Measurements from ENCODE around the gene SERPINF2.
A peak's percentile ranks its signal among the peaks of the same experiment; 100 is the strongest.
"Not testable (repeated sequence)": the region's sequence is repeated elsewhere in the genome, so short reads cannot be mapped to it uniquely, and the experiment has no call there.

Gene SERPINF2

GRCh38 chr17:1742371-1743087 lies at the start of gene SERPINF2:
TSS of gene SERPINF2 (plus strand) at chr17:1742871. CDS start at chr17:1744996, 2,125 bp downstream.
- no peak for DNase-seq (ENCODE audit: low read depth)

- no peak for DNase-seq (ENCODE audit: low read depth)
Observed at GRCh38 chr17:1693339-1693738, 49.3 kb upstream of the SERPINF2 start.

- no peak for DNase-seq (ENCODE audit: low read depth)
Observed at GRCh38 chr17:1695365-1695764, 47.3 kb upstream of the SERPINF2 start.

- DNase-seq (ENCODE audit: low read depth): no peak
Observed at GRCh38 chr17:1697681-1698080, 45.0 kb upstream of the SERPINF2 start.

- not testable (repeated sequence) for DNase-seq (ENCODE audit: low read depth)
Observed at GRCh38 chr17:1699891-1700290, 42.8 kb upstream of the SERPINF2 start.

- no peak for DNase-seq (ENCODE audit: low read depth)
Observed at GRCh38 chr17:1703063-1703462, 39.6 kb upstream of the SERPINF2 start.

GRCh38 chr17:1705004-1705403 lies 37.7 kb upstream of the SERPINF2 start:
- no peak for DNase-seq (ENCODE audit: low read depth)

GRCh38 chr17:1707107-1707506 lies 35.6 kb upstream of the SERPINF2 start:
- DNase-seq (ENCODE audit: low read depth): no peak

GRCh38 chr17:1708791-1709346 lies 33.8 kb upstream of the SERPINF2 start:
- DNase-seq (ENCODE audit: low read depth): not testable (repeated sequence)

GRCh38 chr17:1709403-1709951 lies 33.2 kb upstream of the SERPINF2 start:
- DNase-seq (ENCODE audit: low read depth): no peak

GRCh38 chr17:1709971-1710806 lies 32.5 kb upstream of the SERPINF2 start, which contains the start of gene TLCD2:
TSS of gene TLCD2 (minus strand) at chr17:1710377. CDS start at chr17:1710242, 135 bp downstream.
- peak; percentile 52 for DNase-seq (ENCODE audit: low read depth)

- no peak for DNase-seq (ENCODE audit: low read depth)
Observed at GRCh38 chr17:1710807-1711553, 31.7 kb upstream of the SERPINF2 start.

- DNase-seq (ENCODE audit: low read depth): no peak
Observed at GRCh38 chr17:1711804-1712203, 30.9 kb upstream of the SERPINF2 start.

- no peak for DNase-seq (ENCODE audit: low read depth)
Observed at GRCh38 chr17:1712271-1712670, 30.4 kb upstream of the SERPINF2 start.

- no peak for DNase-seq (ENCODE audit: low read depth)
Observed at GRCh38 chr17:1713160-1713877, 29.4 kb upstream of the SERPINF2 start.

- no peak for DNase-seq (ENCODE audit: low read depth)
Observed at GRCh38 chr17:1713878-1714426, 28.7 kb upstream of the SERPINF2 start.

- peak; percentile 98 for DNase-seq (ENCODE audit: low read depth)
Observed at GRCh38 chr17:1714427-1714979, 28.2 kb upstream of the SERPINF2 start.

- DNase-seq (ENCODE audit: low read depth): peak; percentile 87
Observed at GRCh38 chr17:1714980-1715802, 27.5 kb upstream of the SERPINF2 start.

- DNase-seq (ENCODE audit: low read depth): no peak
Observed at GRCh38 chr17:1715803-1716075, 26.9 kb upstream of the SERPINF2 start.

Measured in GM04504 (cell line).